Sigmoid colon (tissue), 4 donors: Measurements from ENCODE around the gene ANKLE2.

ENCODE experiments used
- POLR2A ChIP-seq, 2 donors: fragments of 450-650 bp; IDR thresholded peaks; one replicate each; pipeline ENCODE4 v1.6.1; 2016; ENCODE audit warnings: antibody characterized with exemption in 2 of 2, mild to moderate bottlenecking in 2 of 2, moderate library complexity in 2 of 2
- POLR2AphosphoS5 ChIP-seq, 4 donors: sonication (generic); formaldehyde crosslinking; IDR thresholded peaks; one replicate each; pipeline ENCODE4 v1.6.1; 2017; ENCODE audit warnings: antibody characterized with exemption in 4 of 4
- TF ChIP-seq, protein P1 (sequence below), 4 experiments: fragments of 450-650 bp in 3 of 4; fragments of 200-600 bp in 1 of 4; IDR thresholded peaks; one replicate each; pipeline ENCODE4 v1.5.1; 2016 to 2019; ENCODE audit warnings: antibody characterized with exemption in 4 of 4, mild to moderate bottlenecking in 3 of 4, moderate library complexity in 2 of 4

DNA sequence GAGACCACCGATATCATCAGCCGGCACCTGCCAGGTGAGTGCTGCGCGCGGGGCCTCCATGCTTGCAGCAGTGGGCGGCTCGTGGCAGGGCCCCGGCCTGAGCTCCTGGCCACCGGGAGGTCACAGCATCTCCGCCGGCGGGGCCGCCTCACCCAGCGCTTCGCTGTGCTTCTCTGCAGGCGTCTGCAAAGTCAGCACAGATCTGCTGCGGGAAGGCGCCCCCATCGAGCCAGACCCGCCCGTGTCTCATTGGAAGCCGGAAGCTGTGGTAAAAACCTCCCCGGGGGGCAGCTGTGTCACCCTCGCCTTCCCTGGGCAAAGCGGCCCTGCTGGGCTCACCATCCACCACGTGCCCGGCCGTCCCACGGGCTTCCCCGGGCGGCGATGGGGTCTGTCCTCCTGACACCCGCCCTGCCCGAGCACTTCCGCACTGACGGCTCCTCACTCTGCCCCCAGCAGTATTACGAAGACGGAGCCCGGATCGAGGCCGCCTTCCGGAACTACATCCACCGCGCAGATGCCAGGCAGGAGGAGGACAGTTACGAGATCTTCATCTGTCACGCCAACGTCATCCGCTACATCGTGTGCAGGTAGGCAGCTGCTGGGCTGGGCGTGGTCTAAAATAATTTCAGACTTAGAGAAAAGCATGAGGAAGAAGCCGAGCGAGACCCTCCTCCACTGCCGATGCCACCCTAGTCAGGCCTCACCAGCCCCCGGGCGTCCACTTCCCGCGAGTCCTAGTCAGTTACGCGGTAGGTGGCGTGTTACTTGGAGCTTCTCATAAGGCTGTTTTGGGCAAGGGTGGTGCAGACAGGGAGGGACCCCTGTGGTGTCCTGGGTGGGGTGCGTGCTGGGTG is 43.9 kb downstream of the ANKLE2 start:
- TF ChIP-seq, protein P1, sequence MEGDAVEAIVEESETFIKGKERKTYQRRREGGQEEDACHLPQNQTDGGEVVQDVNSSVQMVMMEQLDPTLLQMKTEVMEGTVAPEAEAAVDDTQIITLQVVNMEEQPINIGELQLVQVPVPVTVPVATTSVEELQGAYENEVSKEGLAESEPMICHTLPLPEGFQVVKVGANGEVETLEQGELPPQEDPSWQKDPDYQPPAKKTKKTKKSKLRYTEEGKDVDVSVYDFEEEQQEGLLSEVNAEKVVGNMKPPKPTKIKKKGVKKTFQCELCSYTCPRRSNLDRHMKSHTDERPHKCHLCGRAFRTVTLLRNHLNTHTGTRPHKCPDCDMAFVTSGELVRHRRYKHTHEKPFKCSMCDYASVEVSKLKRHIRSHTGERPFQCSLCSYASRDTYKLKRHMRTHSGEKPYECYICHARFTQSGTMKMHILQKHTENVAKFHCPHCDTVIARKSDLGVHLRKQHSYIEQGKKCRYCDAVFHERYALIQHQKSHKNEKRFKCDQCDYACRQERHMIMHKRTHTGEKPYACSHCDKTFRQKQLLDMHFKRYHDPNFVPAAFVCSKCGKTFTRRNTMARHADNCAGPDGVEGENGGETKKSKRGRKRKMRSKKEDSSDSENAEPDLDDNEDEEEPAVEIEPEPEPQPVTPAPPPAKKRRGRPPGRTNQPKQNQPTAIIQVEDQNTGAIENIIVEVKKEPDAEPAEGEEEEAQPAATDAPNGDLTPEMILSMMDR (IDR thresholded peaks at IDR 0.05) = no peak
- TF ChIP-seq POLR2A (IDR thresholded peaks at IDR 0.05) (no peak), POLR2AphosphoS5 (IDR thresholded peaks at IDR 0.05) (no peak)
